IPS-18a (cell line): ENCODE measurements around the gene SORCS2.
"Not testable (repeated sequence)": the region's sequence is repeated elsewhere in the genome, so short reads cannot be mapped to it uniquely, and the experiment has no call there.

Source experiments
- H3K27ac ChIP-seq: one replicate; pipeline ENCODE4 v1.5.1; 2013; ENCODE audit warnings: low read length
- H3K27me3 ChIP-seq: one replicate; pipeline ENCODE4 v1.6.1; 2013; ENCODE audit warnings: mild to moderate bottlenecking, low read length; ENCODE audit not compliant: control insufficient read depth, insufficient read depth
- H3K36me3 ChIP-seq: one replicate; pipeline ENCODE4 v1.6.1; 2013; ENCODE audit warnings: low read depth, low read length; ENCODE audit not compliant: control insufficient read depth
- H3K4me1 ChIP-seq: one replicate; pipeline ENCODE4 v1.6.1; 2013; ENCODE audit warnings: low read depth, low read length; ENCODE audit not compliant: control insufficient read depth
- H3K4me3 ChIP-seq: one replicate; pipeline ENCODE4 v1.5.1; 2013; ENCODE audit warnings: low read length
- H3K9ac ChIP-seq: one replicate; pipeline ENCODE4 v1.6.1; 2013; ENCODE audit warnings: mild to moderate bottlenecking, low read length, moderate library complexity
- H3K9me3 ChIP-seq: one replicate; pipeline ENCODE4 v1.6.1; 2013; ENCODE audit warnings: low read depth, low read length; ENCODE audit not compliant: control insufficient read depth

SORCS2 gene

GRCh38 chr4:7600247-7600646, 407.9 kb downstream of the SORCS2 start:
- Histone ChIP-seq H3K9me3 (no peaks in the 10 kb centered on the region), H3K4me1 (peaks cover 18% of the 10 kb centered on the region), H3K9ac (no peak overlapping the region), H3K27me3 (no peaks in the 10 kb centered on the region), H3K36me3 (no peaks in the 10 kb centered on the region), H3K27ac (no peak overlapping the region), H3K4me3 (no peak overlapping the region)

DNA sequence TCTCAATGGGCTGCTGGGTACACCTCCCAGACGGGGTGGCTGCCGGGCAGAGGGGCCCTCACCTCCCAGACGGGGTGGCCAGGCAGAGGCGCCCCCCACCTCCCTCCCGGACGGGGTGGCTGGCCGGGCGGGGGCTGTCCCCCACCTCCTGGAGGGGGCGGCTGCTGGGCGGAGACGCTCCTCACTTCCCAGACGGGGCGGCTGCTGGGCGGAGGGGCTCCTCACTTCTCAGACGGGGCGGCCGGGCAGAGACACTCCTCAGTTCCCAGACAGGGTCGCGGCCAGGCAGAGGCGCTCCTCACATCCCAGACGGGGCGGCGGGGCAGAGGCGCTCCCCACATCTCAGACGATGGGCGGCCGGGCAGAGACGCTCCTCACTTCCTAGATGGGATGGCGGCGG, 409.8 kb downstream of the SORCS2 start:
- H3K27me3 ChIP-seq, H3K9ac ChIP-seq, H3K4me1 ChIP-seq, H3K4me3 ChIP-seq, H3K27ac ChIP-seq, H3K9me3 ChIP-seq, H3K36me3 ChIP-seq: not testable (repeated sequence)

DNA sequence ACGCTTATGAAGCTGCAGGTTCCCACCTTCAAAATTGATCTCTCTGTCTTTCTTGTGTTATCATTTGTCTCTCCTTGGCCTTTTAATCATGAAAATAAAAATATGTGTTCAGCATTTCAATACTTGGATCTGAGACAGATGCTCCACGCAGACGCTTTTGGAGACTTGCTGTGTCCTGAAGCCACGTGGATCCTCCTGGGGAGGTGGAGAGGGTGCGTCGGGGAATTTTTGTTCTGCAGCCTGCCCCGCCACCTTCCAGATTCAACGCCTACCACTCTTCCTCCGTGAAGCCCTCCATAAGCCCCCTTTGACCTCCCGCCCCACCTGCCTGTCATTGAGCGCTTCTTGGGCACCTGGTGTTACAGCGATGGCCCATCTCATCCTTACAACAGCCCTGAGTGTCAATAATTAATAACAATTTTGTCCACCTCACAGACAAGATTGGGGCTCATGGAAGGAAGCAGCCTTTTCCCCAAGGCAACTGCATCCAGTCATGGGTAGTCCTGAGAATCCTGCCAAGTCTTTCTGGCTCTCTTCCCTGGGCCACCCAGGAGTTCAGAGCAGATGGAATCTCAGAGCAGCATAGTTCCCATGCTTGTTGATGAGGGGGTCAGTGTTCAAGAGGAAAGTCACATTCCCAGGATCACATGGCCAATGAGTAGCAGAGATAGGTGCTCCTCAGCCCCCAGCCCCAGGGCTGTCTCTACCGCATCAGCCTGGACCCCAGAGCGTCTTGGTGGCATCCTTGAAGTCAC, 415.0 kb downstream of the SORCS2 start:
- Histone ChIP-seq H3K36me3 (no peaks in the 10 kb centered on the region), H3K4me1 (no peaks in the 10 kb centered on the region), H3K27me3 (no peaks in the 10 kb centered on the region), H3K4me3 (no peak overlapping the region), H3K27ac (no peak overlapping the region), H3K9ac (no peak overlapping the region), H3K9me3 (no peaks in the 10 kb centered on the region)

DNA sequence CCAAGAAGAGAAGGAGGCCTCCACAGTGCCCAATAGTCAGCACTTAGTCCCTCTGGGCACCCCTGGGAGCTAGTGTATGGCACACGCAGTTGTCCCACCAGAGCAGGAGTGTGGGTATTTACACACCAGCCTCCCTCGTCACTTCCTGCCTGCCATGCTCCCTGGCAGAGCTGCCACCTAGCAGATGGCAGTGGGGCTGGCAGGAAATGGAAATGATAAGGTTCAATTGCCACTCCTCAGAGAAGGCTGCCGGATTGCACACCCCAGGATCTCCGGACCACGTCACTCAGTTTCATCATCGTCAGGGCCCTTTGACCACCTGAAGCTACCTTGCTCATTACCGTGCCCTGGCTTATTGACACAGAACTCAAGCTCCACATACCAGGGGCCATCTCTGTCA, 415.7 kb downstream of the SORCS2 start:
- Histone ChIP-seq H3K4me1 (no peaks in the 10 kb centered on the region), H3K9ac (no peak overlapping the region), H3K27ac (no peak overlapping the region), H3K36me3 (no peaks in the 10 kb centered on the region), H3K9me3 (no peaks in the 10 kb centered on the region), H3K4me3 (no peak overlapping the region), H3K27me3 (no peaks in the 10 kb centered on the region)

GRCh38 chr4:7609316-7609715, 417.0 kb downstream of the SORCS2 start:
- no peaks in the 10 kb centered on the region for H3K4me1 ChIP-seq
- no peak overlapping the region for H3K27ac ChIP-seq
- no peaks in the 10 kb centered on the region for H3K36me3 ChIP-seq
- H3K9ac ChIP-seq, result no peak overlapping the region
- H3K4me3 ChIP-seq, result no peak overlapping the region
- no peaks in the 10 kb centered on the region for H3K9me3 ChIP-seq
- H3K27me3 ChIP-seq, result no peaks in the 10 kb centered on the region

- Histone ChIP-seq H3K4me1 (no peaks in the 10 kb centered on the region), H3K4me3 (no peak overlapping the region), H3K9ac (no peak overlapping the region), H3K36me3 (no peaks in the 10 kb centered on the region), H3K27me3 (no peaks in the 10 kb centered on the region), H3K27ac (no peak overlapping the region), H3K9me3 (no peaks in the 10 kb centered on the region)
These were observed 417.8 kb downstream of the SORCS2 start for GRCh38 chr4:7610022-7610670.

GRCh38 chr4:7610841-7611240, 418.5 kb downstream of the SORCS2 start:
- no peaks in the 10 kb centered on the region for H3K9me3 ChIP-seq
- H3K36me3 ChIP-seq, result no peaks in the 10 kb centered on the region
- no peak overlapping the region for H3K27ac ChIP-seq
- H3K27me3 ChIP-seq, result no peaks in the 10 kb centered on the region
- no peak overlapping the region for H3K9ac ChIP-seq
- no peaks in the 10 kb centered on the region for H3K4me1 ChIP-seq
- H3K4me3 ChIP-seq, result no peak overlapping the region

- H3K9me3 ChIP-seq, result no peaks in the 10 kb centered on the region
- no peaks in the 10 kb centered on the region for H3K27me3 ChIP-seq
- no peaks in the 10 kb centered on the region for H3K36me3 ChIP-seq
- no peaks in the 10 kb centered on the region for H3K4me1 ChIP-seq
- no peak overlapping the region for H3K4me3 ChIP-seq
- H3K27ac ChIP-seq, result no peak overlapping the region
- H3K9ac ChIP-seq, result no peak overlapping the region
These were observed 420.1 kb downstream of the SORCS2 start for GRCh38 chr4:7612311-7612897.

DNA sequence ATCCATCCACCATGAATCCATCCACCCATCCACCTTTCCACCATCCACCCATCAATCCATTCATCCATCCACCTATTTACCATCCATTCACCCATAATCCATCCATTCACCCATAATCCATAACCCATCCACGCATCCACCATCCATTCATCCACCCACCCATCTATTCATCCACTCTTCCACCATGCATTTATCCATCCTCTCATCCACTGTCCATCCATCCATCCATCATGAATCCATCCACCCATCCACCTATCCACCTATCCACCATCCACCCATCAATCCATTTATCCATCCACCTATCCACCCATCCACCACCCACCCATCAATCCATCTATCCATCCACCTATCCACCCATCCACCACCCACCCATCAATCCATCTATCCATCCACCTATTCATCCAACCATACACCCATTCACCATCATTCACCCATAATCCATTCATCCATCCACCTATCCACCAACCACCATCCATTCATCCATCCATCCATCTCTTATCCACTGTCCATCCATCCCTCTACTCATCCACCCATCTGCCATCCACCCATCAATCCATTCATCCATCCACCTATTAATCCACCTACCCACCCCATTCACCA, 422.1 kb downstream of the SORCS2 start:
- Histone ChIP-seq H3K9ac (no peak overlapping the region), H3K4me3 (no peak overlapping the region), H3K36me3 (no peaks in the 10 kb centered on the region), H3K9me3 (no peaks in the 10 kb centered on the region), H3K27me3 (no peaks in the 10 kb centered on the region), H3K27ac (no peak overlapping the region), H3K4me1 (no peaks in the 10 kb centered on the region)

DNA sequence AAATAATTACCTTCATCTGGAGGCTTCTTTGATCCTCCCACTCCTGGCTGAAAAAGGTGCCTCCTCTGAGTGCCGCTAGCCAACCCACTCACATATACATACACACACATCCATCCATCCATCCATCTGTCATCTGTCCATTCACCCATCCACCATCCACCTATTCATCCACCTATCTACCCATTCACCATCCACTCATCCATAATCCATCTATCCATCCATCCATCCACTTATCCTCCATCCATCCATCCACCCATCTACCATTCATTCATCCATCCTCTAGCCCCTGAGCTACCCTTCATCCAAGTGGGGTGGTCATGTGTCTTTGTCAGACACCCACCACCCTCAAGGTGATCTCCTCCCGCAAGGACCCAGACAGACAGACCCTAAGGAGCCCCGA, 423.9 kb downstream of the SORCS2 start:
- Histone ChIP-seq H3K4me1 (no peaks in the 10 kb centered on the region), H3K4me3 (no peak overlapping the region), H3K36me3 (no peaks in the 10 kb centered on the region), H3K9me3 (no peaks in the 10 kb centered on the region), H3K9ac (no peak overlapping the region), H3K27me3 (no peaks in the 10 kb centered on the region), H3K27ac (no peak overlapping the region)

DNA sequence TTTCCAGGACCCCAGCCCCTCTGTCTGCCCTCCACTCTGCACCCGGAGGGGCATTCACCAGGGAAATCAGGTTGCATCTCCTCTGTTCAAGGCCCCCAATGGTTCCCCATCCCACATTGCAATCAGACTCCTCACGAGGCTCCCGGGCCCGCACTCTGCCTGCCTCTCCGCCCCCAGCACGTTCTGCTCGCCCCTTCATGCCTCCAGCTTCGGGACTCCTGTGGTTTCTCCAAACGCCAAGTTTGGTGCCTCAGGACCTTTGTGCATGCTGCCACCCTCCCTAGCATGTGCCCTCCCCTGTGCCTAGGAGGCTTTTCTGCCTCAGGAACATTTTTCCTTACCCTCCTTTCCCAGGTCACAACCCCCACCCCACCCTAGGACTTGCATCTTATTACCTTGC, 426.0 kb downstream of the SORCS2 start:
- Histone ChIP-seq H3K4me1 (no peaks in the 10 kb centered on the region), H3K27me3 (no peaks in the 10 kb centered on the region), H3K4me3 (no peak overlapping the region), H3K9me3 (no peaks in the 10 kb centered on the region), H3K36me3 (no peaks in the 10 kb centered on the region), H3K27ac (no peak overlapping the region), H3K9ac (no peak overlapping the region)
